HG02642 (cell line): ENCODE results near the gene MEF2A.

Source experiments
- ATAC-seq: cut with Tn5 transposase; IDR thresholded peaks from one replicate; pipeline ENCODE4 v1.9.1; 2021; ENCODE audit warnings: mild to moderate bottlenecking; ENCODE audit not compliant: unreplicated experiment, poor library complexity

MEF2A gene

GRCh38 chr15:99561476-99562230, 4.1 kb upstream of the MEF2A start:
- ATAC-seq: no peak

GRCh38 chr15:99562238-99562637, 3.5 kb upstream of the MEF2A start:
- ATAC-seq: no peak

- ATAC-seq: peak; percentile 25
These were observed 1.3 kb upstream of the MEF2A start for GRCh38 chr15:99564221-99565048.

GRCh38 chr15:99565049-99565298, 810 bp upstream of the MEF2A start:
- no peak for ATAC-seq

GRCh38 chr15:99566157-99566897, 543 bp downstream of the MEF2A start:
- peak; percentile 18 for ATAC-seq

- no peak for ATAC-seq
These were observed 3.0 kb downstream of the MEF2A start for GRCh38 chr15:99568625-99569352.

GRCh38 chr15:99571299-99571698, 5.5 kb downstream of the MEF2A start:
- ATAC-seq: no peak

GRCh38 chr15:99574048-99574447, 8.3 kb downstream of the MEF2A start:
- no peak for ATAC-seq

- ATAC-seq: no peak
These were observed 8.7 kb downstream of the MEF2A start for GRCh38 chr15:99574502-99574901.

- no peak for ATAC-seq
These were observed 13.0 kb downstream of the MEF2A start for GRCh38 chr15:99578809-99579208.

- ATAC-seq: no peak
These were observed 14.3 kb downstream of the MEF2A start for GRCh38 chr15:99580076-99580475.

GRCh38 chr15:99582508-99582960, 16.8 kb downstream of the MEF2A start:
- ATAC-seq: no peak

- no peak for ATAC-seq
These were observed 18.4 kb downstream of the MEF2A start for GRCh38 chr15:99584081-99584600.

- ATAC-seq: no peak
These were observed 20.3 kb downstream of the MEF2A start for GRCh38 chr15:99586121-99586520.

- no peak for ATAC-seq
These were observed 24.0 kb downstream of the MEF2A start for GRCh38 chr15:99589801-99590200.

- ATAC-seq: no peak
These were observed 25.3 kb downstream of the MEF2A start for GRCh38 chr15:99590913-99591646.

- no peak for ATAC-seq
These were observed 26.5 kb downstream of the MEF2A start for GRCh38 chr15:99592145-99592791.

- no peak for ATAC-seq
These were observed 27.3 kb downstream of the MEF2A start for GRCh38 chr15:99593070-99593469.

- ATAC-seq: no peak
These were observed 29.1 kb downstream of the MEF2A start for GRCh38 chr15:99594916-99595315.
